CD4-positive, alpha-beta T cell treated with Interleukin-4 for 4 hours (primary cell): ENCODE data around the gene POLR3C.
"Not testable (repeated sequence)": the region's sequence is repeated elsewhere in the genome, so short reads cannot be mapped to it uniquely, and the experiment has no call there.

ENCODE experiments used
- DNase-seq: peaks from one replicate; pipeline ENCODE4 v3.0.0-alpha.2; 2020

POLR3C gene

DNA sequence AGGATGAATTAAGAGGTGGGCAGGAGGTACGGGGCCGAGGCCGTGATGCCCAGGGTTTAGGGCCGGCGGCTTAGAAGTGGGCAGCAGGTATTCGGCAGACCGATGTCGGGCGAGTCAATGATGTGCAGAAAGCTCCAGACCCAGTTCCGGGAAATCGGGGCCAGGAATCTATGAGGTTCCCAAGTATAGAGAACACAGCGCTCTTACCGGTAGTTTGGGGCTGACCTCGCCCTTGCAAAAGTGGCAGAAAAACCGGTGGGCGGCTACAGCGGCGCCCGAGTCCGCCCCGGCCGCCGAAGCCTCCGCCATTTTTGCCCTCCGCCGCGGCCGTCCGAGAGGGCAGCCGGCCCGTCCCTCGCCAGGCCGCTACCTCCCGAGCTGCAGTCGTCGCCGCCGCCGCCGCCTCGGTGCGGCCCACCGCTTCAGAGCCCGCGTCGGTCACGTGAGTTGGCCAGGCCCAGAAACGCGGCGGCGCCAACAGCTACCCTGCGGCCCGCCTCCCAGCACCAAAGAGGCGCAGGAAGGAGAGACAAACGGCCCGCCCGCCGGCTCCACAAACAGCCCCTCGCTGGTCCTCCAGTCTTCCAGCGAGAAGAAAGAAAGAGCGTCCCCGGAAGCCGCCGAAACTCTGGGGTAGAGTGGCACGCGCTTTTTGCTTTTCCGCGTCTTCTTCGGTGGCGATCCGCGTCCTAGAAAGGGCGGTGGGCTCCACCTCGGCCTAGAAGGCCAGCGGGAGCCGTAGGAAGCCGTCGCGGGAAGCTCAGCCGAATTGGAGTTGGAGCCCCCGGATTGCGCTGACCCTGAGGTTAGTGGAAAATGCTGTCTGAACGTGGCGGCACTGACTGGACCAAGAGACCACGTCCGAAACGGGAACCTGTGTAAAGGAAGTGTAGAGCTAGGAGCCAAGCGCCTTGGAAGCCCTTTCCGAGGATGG is at the start of gene POLR3C, which contains the start of gene RNF115:
TSS of gene POLR3C (plus strand) at position 636 of the 934 bp plus-strand sequence. CDS start 1,577 bp downstream, outside the sequence.
TSS of gene RNF115 (minus strand) at position 531 of the 934 bp plus-strand sequence. CDS start at position 309, 222 bp downstream.
- peak; percentile 91 for DNase-seq

- DNase-seq = no peak
Observed at GRCh38 chr1:145777357-145778145, 46.4 kb upstream of the POLR3C start.

DNA sequence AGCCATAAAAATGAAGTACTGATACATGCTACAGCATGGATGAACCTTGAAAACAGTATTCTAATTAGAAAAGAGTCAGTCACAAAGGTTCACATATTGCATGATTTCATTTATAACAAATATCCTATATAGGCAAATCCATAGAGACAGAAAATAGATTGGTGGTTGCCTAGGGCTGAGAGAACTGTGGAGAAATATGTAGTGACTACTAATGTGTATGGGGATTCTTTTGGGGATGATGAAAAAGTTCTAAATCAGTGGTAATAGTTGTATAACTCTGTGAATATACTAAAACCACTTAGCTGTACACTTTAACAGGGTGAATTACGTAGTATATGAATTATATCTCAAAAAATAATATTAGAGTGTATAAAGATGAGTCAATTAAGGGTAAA is 45.9 kb upstream of the POLR3C start:
- no peak for DNase-seq

DNA sequence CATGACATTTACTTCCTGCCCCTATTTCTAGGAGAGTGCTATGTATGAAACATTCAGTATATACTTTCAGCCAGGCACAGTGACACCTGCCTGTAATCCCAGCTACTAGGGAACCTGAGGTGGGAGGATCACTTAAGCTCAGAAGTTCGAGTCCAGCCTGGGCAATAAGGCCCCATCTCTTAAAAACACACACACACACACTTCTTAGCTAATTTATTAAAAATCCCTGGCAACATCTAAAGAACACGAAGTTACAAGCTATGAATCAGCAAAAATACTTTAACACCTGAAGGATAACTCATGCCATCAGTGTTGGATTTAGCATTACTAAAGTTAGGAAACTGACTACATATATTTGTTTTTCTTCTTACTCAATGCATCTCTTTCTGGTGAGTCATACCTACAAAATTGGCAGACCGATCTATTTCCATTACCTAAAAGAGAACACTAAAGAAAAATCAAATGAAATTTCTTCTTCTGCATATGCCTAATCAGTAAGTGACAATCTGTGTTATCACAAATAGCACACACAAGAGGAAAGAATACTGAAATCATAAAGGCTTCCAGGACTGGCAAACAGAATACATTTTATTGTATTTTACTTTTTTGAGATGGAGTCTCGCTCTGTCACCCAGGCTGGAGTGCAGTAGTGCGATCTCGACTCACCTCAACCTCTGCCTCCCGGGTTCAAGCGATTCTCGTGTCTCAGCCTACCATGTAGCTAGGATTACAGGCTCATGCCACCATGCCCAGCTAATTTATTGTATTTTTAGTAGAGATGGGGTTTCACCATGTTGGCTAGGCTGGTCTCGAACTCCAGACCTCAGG is 41.5 kb upstream of the POLR3C start:
- no peak for DNase-seq

- DNase-seq = no peak
Observed at GRCh38 chr1:145784409-145784808, 39.6 kb upstream of the POLR3C start.

DNA sequence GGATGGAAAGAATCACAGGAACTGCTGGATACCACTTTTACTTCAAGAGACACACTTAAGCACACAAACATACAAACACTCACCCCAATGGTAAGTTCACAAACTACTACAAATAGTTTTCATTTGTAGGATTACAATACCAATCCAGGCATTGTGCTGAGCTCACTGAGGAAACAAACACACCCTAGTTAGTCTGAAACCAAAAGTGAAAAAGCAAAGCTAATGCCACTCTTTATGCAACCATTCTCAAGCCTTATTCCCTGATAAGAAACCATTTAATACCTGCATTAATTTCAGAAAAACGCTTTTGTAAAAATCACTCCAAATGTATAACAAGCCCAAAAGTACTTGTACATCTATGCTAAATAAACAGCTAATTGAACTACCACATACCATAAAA is 38.5 kb upstream of the POLR3C start:
- no peak for DNase-seq

- DNase-seq = no peak
Observed at GRCh38 chr1:145786271-145786670, 37.7 kb upstream of the POLR3C start.

- no peak for DNase-seq
Observed at GRCh38 chr1:145788580-145788979, 35.4 kb upstream of the POLR3C start.

GRCh38 chr1:145791860-145792259 is 32.1 kb upstream of the POLR3C start:
- DNase-seq = not testable (repeated sequence)

- no peak for DNase-seq
Observed at GRCh38 chr1:145792484-145792883, 31.5 kb upstream of the POLR3C start.

- DNase-seq = no peak
Observed at GRCh38 chr1:145795257-145795881, 28.6 kb upstream of the POLR3C start.

- no peak for DNase-seq
Observed at GRCh38 chr1:145796753-145797152, 27.2 kb upstream of the POLR3C start.

DNA sequence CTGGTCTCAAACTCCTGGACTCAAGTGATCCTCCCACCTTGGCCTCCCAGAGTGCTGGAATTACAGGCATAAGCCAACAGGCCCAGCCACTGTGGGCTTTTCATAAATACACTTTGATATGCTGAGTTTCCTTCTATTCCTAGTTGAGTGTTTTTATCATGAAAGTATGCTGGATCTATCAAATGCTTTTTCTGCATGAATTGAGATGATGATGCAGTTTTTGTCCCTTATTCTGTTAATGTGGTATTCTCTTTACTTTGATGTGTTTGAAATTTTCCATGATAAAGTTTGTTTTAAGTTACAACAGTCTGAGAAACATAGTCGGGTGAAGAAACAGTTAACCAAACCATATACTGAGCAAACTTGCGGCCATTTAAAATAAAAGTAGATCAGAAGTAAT is 24.2 kb upstream of the POLR3C start:
- DNase-seq = no peak

DNA sequence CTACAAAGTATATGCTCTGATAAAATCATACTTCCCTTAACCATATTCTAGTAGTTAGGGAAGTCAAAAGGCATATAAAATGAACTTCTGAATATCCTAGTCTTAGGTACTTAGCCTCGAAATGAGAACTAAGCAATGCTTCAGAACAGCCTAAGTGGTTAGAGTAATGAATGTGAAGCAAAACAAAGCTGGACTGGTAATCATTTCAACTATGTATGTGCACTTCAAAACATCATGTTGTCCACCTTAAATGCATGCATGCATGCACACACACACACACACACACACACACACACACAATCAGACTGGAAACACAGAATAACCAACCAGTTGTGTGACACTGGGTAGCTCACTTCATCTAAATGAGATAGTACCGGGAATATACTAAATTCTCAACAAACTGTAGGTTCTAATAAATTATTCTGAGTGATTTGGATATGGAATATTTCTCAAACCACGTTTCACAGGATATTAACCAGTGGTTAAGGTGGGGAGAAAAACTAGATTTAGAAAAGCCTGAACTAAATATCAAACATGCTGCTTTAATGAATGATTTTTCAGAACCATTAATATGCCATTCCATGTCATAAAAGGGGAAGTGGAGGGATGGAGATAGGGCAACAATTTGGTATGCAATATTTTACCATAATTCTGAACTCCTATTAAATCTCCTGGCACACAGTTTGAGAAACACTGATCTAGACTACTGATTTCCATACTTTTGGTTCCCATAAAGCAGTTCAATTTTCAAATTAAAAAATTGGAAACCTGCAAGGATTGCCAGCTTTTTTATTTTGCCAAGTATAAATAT is 19.6 kb upstream of the POLR3C start:
- no peak for DNase-seq

GRCh38 chr1:145805057-145805456 is 18.9 kb upstream of the POLR3C start:
- no peak for DNase-seq

GRCh38 chr1:145806408-145806807 is 17.6 kb upstream of the POLR3C start:
- DNase-seq = no peak

DNA sequence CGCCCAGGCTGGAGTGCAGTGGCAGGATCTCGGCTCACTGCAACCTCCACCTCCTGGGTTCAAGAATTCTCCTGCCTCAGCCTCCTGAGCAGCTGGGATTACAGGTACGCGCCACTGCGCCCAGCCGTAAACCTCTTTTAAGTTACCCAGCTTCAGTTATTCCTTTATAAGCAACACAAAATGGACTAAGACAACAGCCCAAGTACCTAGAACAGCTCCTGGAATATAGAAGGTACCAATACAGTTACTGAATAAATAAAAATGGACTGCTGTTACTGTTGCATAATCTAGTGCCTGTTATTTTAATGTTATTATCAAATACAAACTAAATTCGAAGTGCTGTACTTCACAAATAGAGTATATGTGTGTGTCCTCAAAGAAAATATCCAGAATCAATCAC is 17.2 kb upstream of the POLR3C start:
- no peak for DNase-seq

- DNase-seq = not testable (repeated sequence)
Observed at GRCh38 chr1:145812977-145813810, 10.8 kb upstream of the POLR3C start.

- DNase-seq = not testable (repeated sequence)
Observed at GRCh38 chr1:145818095-145818494, 5.9 kb upstream of the POLR3C start.

- not testable (repeated sequence) for DNase-seq
Observed at GRCh38 chr1:145822779-145823331, 1.1 kb upstream of the POLR3C start.
